ENCODE measurements around the gene FRMD4B.

DNA sequence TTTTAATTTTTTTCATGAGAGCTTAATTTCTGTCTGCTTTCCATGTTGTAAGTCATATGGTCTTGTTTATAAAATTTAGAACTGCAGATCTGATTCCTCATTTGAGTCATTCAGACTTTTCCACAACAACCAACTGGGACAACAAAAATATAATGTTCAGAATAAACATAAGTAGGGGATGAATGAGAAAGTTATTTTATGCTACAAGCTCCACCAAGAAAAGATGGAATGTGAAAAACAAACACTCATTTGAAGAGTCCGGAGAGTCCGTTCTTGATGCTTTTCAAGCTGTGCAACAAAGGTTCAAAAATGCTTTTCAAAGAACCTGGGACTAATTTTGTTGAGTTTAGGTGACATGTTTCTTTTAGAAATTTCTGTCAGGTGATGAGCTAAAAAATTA is 9.2 kb downstream of the FRMD4B start:
- TF ChIP-seq, protein P1, sequence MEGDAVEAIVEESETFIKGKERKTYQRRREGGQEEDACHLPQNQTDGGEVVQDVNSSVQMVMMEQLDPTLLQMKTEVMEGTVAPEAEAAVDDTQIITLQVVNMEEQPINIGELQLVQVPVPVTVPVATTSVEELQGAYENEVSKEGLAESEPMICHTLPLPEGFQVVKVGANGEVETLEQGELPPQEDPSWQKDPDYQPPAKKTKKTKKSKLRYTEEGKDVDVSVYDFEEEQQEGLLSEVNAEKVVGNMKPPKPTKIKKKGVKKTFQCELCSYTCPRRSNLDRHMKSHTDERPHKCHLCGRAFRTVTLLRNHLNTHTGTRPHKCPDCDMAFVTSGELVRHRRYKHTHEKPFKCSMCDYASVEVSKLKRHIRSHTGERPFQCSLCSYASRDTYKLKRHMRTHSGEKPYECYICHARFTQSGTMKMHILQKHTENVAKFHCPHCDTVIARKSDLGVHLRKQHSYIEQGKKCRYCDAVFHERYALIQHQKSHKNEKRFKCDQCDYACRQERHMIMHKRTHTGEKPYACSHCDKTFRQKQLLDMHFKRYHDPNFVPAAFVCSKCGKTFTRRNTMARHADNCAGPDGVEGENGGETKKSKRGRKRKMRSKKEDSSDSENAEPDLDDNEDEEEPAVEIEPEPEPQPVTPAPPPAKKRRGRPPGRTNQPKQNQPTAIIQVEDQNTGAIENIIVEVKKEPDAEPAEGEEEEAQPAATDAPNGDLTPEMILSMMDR (IDR thresholded peaks at IDR 0.05): no peak
- TF ChIP-seq POLR2A (IDR thresholded peaks at IDR 0.05): no peak
